Breast epithelium (tissue), 3 donors: ENCODE data around the gene CEACAM6.

Experiments used
- POLR2A ChIP-seq: fragments of 450-650 bp; IDR thresholded peaks from one replicate; pipeline ENCODE4 v1.6.1; 2016; ENCODE audit warnings: antibody characterized with exemption, mild to moderate bottlenecking, moderate library complexity
- POLR2AphosphoS5 ChIP-seq, 3 donors: sonication (generic); formaldehyde crosslinking; IDR thresholded peaks; one replicate each; pipeline ENCODE4 v1.6.1; 2017; ENCODE audit warnings: antibody characterized with exemption in 3 of 3
- TF ChIP-seq, protein P1 (sequence below), 3 donors: fragments of 450-650 bp; IDR thresholded peaks; one replicate each; pipeline ENCODE4 v1.5.1; 2016 to 2017; ENCODE audit warnings: antibody characterized with exemption in 3 of 3, mild to moderate bottlenecking in 3 of 3, moderate library complexity in 3 of 3

DNA sequence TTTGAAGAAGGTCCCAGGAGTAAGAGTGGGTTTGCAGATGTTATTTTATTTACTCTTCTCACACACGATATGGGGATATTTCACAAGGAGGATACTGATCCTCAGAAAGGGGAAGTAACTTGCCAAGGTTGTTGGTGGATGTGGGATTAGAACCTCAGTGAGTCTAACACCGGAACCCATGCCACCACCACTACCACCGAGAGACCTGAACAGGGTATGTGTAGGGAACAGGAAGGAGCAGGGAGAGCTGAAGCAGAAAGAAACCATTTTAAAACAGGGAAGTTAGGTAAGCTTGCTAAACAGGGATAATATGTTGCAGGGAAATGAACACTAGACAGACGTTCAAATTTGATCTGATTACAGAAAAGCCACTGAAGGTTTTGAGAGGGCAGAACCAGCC lies 29.4 kb downstream of the CEACAM6 start:
- TF ChIP-seq POLR2AphosphoS5 (IDR thresholded peaks at IDR 0.05) (no peak), POLR2A (no peak)
- TF ChIP-seq, protein P1, sequence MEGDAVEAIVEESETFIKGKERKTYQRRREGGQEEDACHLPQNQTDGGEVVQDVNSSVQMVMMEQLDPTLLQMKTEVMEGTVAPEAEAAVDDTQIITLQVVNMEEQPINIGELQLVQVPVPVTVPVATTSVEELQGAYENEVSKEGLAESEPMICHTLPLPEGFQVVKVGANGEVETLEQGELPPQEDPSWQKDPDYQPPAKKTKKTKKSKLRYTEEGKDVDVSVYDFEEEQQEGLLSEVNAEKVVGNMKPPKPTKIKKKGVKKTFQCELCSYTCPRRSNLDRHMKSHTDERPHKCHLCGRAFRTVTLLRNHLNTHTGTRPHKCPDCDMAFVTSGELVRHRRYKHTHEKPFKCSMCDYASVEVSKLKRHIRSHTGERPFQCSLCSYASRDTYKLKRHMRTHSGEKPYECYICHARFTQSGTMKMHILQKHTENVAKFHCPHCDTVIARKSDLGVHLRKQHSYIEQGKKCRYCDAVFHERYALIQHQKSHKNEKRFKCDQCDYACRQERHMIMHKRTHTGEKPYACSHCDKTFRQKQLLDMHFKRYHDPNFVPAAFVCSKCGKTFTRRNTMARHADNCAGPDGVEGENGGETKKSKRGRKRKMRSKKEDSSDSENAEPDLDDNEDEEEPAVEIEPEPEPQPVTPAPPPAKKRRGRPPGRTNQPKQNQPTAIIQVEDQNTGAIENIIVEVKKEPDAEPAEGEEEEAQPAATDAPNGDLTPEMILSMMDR (IDR thresholded peaks at IDR 0.05) = no peak
